ENCODE data around the gene CTLA4. TPM values are rescaled to one million over a fixed set of nuclear protein-coding genes. Genes with fewer than 3 reads are reported as not detected.

The CTLA4 gene
- total RNA-seq, 3 donors from 2014 or later: 0.64 to 1.8 (median 0.98) TPM

DNA sequence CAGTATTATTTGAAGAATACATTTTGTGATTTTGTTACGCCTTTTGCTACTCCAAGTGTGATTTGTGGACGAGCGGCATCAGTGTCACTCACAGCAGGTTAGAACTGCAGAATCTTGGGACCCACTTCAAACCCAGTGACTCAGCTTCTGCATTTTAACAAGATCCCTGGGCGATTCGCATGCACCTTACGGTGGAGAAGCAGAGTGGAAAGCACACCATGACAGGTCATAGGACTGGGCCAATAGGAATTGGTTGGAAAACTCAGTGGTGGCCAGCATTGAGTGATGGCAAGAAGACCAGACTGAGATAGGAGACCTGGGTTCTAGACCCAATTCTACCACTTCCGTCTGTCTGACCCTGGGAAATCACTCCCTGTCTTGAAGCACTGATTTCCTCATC is 26.3 kb downstream of the CTLA4 start:
- H3K27ac ChIP-seq: no peak overlapping the region
- H3K27me3 ChIP-seq: no peaks in the 10 kb centered on the region
- no peaks in the 10 kb centered on the region for H3K4me1 ChIP-seq
- intact Hi-C loops (cut with DNase I; ENCODE audit: low total_unique reads): no loop called here
- no peak for DNase-seq (ENCODE audit: low spot score in 2 of 2)
- H3K36me3 ChIP-seq: no peaks in the 10 kb centered on the region
- TF ChIP-seq POLR2AphosphoS5 (IDR thresholded peaks at IDR 0.05): no peak
- no peak for TF ChIP-seq POLR2A (IDR thresholded peaks at IDR 0.05)
- TF ChIP-seq, protein P1, sequence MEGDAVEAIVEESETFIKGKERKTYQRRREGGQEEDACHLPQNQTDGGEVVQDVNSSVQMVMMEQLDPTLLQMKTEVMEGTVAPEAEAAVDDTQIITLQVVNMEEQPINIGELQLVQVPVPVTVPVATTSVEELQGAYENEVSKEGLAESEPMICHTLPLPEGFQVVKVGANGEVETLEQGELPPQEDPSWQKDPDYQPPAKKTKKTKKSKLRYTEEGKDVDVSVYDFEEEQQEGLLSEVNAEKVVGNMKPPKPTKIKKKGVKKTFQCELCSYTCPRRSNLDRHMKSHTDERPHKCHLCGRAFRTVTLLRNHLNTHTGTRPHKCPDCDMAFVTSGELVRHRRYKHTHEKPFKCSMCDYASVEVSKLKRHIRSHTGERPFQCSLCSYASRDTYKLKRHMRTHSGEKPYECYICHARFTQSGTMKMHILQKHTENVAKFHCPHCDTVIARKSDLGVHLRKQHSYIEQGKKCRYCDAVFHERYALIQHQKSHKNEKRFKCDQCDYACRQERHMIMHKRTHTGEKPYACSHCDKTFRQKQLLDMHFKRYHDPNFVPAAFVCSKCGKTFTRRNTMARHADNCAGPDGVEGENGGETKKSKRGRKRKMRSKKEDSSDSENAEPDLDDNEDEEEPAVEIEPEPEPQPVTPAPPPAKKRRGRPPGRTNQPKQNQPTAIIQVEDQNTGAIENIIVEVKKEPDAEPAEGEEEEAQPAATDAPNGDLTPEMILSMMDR (IDR thresholded peaks at IDR 0.05): no peak
- no peaks in the 10 kb centered on the region for H3K9me3 ChIP-seq
- H3K4me3 ChIP-seq: no peak overlapping the region

DNA sequence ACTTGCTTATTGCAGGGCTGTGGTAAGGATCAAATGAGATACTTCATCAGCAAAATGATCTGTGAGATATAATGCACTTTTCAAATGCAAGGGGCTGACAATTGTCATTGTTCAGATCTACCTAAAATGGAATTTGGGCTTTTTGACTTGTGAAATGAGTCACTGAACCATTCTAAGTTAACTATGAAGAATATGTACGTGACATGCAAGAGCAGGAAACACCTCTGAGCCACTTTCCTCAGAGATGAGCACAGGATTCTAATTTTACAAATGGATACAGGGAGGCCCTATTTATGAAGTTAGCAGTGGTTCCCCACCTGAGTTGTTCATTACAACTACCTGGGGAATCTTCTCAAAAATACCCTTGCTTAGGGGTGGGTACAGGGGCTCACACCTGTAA is 26.7 kb downstream of the CTLA4 start:
- H3K4me3 ChIP-seq: no peak overlapping the region
- no peaks in the 10 kb centered on the region for H3K36me3 ChIP-seq
- TF ChIP-seq, protein P1 (IDR thresholded peaks at IDR 0.05): no peak
- no peak for TF ChIP-seq POLR2AphosphoS5 (IDR thresholded peaks at IDR 0.05)
- TF ChIP-seq POLR2A (IDR thresholded peaks at IDR 0.05): no peak
- intact Hi-C loops (cut with DNase I; ENCODE audit: low total_unique reads): no loop called here
- H3K27ac ChIP-seq: no peak overlapping the region
- H3K9me3 ChIP-seq: no peaks in the 10 kb centered on the region
- H3K4me1 ChIP-seq: no peaks in the 10 kb centered on the region
- DNase-seq (ENCODE audit: low spot score in 2 of 2): no peak
- no peaks in the 10 kb centered on the region for H3K27me3 ChIP-seq

DNA sequence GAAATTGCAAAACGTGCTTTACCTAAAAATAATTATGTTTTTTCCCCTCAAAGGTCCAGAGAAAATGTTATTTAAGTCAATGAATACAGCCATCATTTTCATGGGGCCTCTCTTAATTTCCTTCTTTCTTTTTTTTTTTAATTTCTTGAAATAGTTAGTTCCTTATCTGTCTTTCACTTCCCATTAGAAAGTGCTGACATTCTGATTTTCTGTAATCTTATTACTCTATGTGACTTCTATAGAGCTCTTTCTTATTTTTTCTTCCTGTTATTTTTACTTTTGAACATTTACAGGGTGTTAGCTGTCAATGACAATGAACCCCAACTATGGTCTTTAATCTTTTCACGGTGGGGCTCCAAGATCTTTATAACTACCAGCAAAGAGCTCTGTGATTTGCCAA is 30.0 kb downstream of the CTLA4 start:
- H3K27me3 ChIP-seq: no peaks in the 10 kb centered on the region

DNA sequence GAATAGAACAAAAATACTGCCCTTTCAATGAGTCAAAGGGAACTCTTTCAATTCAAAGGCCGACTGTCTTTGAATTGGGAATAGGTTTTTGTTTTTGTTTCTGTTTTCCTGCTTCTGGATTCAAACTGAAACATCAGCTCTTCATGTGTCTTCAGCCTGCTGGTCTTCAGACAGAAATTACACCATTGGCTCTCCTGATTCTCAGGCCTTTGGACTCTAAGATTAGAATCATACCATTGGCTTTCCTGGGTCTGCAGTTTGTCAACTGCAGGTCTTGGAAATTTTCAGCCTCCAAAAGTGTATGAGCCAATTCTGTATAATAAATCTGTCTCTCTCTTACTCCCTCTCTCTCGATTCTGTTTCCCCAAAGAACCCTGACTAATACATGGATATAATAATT is 31.1 kb downstream of the CTLA4 start:
- Histone ChIP-seq H3K4me1 (no peaks in the 10 kb centered on the region), H3K4me3 (no peak overlapping the region), H3K27ac (peak overlapping the region in 1 of 2 donors; percentile 9), H3K9me3 (peaks cover 13 to 23% of the 10 kb centered on the region in 2 donors), H3K36me3 (no peaks in the 10 kb centered on the region), H3K27me3 (no peaks in the 10 kb centered on the region)
- intact Hi-C loops (cut with DNase I; ENCODE audit: low total_unique reads): no loop called here
- no peak for TF ChIP-seq POLR2A (IDR thresholded peaks at IDR 0.05)
- peak in 1 of 3 donors; percentile 36 for TF ChIP-seq POLR2AphosphoS5 (IDR thresholded peaks at IDR 0.05)
- TF ChIP-seq, protein P1 (IDR thresholded peaks at IDR 0.05): no peak
- no peak for DNase-seq (ENCODE audit: low spot score in 2 of 2)

More for the DNA sequence above, 30.0 kb downstream of the CTLA4 start:
- Histone ChIP-seq H3K9me3 (peaks cover 7 to 20% of the 10 kb centered on the region in 2 donors), H3K36me3 (no peaks in the 10 kb centered on the region), H3K4me3 (no peak overlapping the region), H3K27ac (no peak overlapping the region), H3K4me1 (no peaks in the 10 kb centered on the region)
- no peak for TF ChIP-seq POLR2A (IDR thresholded peaks at IDR 0.05)
- intact Hi-C loops (cut with DNase I; ENCODE audit: low total_unique reads): no loop called here
- no peak for DNase-seq (ENCODE audit: low spot score in 2 of 2)

DNA sequence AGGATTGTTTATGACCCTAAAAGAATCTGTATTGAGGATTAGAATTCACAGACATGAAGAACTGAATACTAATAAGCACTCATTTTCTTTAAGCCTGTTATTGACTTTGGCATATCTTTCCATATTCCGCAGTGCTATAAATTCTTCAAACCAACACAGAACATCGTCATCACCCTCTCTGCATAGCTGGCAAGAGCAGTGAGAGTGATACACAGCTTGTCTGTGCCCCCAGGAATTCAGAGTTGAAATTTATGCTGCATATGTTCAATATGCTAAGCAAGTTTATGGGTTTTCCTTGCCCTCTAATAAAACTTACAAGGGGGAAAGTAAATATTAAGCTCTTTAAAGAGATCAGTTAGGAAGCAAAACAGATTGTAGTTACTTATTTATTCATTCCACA is 32.7 kb downstream of the CTLA4 start:
- Histone ChIP-seq H3K27ac (no peak overlapping the region), H3K9me3 (peaks cover 13 to 23% of the 10 kb centered on the region in 2 donors), H3K4me1 (no peaks in the 10 kb centered on the region), H3K4me3 (no peak overlapping the region), H3K27me3 (no peaks in the 10 kb centered on the region), H3K36me3 (no peaks in the 10 kb centered on the region)
- TF ChIP-seq, protein P1 (IDR thresholded peaks at IDR 0.05): no peak
- no peak for TF ChIP-seq POLR2AphosphoS5 (IDR thresholded peaks at IDR 0.05)
- no peak for TF ChIP-seq POLR2A (IDR thresholded peaks at IDR 0.05)
- intact Hi-C loops (cut with DNase I; ENCODE audit: low total_unique reads): no loop called here
- DNase-seq (ENCODE audit: low spot score in 2 of 2): no peak

DNA sequence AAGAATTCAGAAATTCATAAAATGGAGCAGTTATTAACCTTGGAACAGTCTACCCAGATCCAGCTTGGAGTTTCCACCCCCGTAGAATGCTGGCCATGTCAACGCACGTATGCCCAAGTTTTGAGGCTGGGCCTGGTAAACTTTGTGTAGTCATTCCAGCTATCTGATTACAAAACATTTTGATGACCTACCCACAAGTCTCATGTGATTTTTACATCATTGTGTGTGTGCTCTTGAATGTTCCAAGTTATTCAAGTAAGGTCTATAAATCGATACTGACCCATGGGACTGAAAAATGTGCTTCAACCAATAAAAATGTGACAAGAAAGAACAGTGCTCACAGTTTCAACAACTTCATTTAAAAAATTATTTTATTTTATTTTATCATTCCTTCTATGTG is 36.5 kb downstream of the CTLA4 start:
- Histone ChIP-seq H3K27me3 (no peaks in the 10 kb centered on the region), H3K27ac (no peak overlapping the region), H3K4me3 (no peak overlapping the region), H3K36me3 (no peaks in the 10 kb centered on the region), H3K9me3 (peaks cover 13 to 23% of the 10 kb centered on the region in 2 donors), H3K4me1 (no peaks in the 10 kb centered on the region)
- DNase-seq (ENCODE audit: low spot score in 2 of 2): no peak
- intact Hi-C loops (cut with DNase I; ENCODE audit: low total_unique reads): no loop called here
- TF ChIP-seq, protein P1 (IDR thresholded peaks at IDR 0.05): no peak
- no peak for TF ChIP-seq POLR2AphosphoS5 (IDR thresholded peaks at IDR 0.05)
- TF ChIP-seq POLR2A (IDR thresholded peaks at IDR 0.05): no peak
